HEK293 (cell line): Measurements from ENCODE around the gene S100A6.

Experiments used
- CTCF ChIP-seq: fragments of 450-650 bp; formaldehyde crosslinking; IDR thresholded peaks from 2 replicates; pipeline ENCODE4 v1.5.1; 2016; ENCODE audit warnings: missing biosample characterization, missing genetic modification characterization
- ZNF18 ChIP-seq: fragments of 450-650 bp; formaldehyde crosslinking; IDR thresholded peaks from 2 replicates; pipeline ENCODE4 v1.5.1; 2016; ENCODE audit warnings: missing biosample characterization, missing genetic modification characterization

DNA sequence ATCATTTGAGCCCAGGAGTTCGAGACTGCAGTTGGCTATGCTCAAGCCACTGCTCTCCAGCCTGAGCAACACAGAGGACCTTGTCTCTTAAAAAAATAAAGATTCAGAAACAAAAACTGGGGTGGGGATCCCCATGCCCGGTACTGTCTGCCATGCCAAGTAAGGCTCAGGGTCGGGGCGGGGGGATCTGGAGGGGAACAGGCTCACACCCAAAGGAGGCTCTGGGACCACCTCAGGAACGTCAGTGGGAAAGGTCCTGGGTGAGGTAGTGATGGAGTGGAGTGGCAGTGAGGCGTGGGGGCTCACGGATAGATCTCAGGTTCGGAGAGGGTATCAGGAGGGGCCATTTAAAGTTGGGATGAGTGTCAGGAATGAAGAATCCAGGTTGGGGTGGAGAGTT is 10.6 kb upstream of the S100A6 start:
- TF ChIP-seq CTCF (tag by site-specific recombination) (no peak), ZNF18 (tag by site-specific recombination) (no peak)
